ENCODE results near the gene IQGAP1. TPM values are rescaled to one million over a fixed set of nuclear protein-coding genes. Genes with fewer than 3 reads are reported as not detected.
A peak's percentile ranks its signal among the peaks of the same experiment; 100 is the strongest.

Gene IQGAP1
- total and polyA plus RNA-seq, 9 of the 15 experiments (the other 6 are each of a cell fraction or from before 2014, with no cell fraction given) = 37.6 to 143 (median 77.7) TPM

- TF ChIP-seq RCOR1 (IDR thresholded peaks at IDR 0.05; ENCODE audit: borderline replicate concordance in 1 of 2, low read depth in 2 of 2, low read length in 2 of 2) = peak in 1 of 2 experiments; percentile 41; a peak in 1 of 4 replicates
- TF ChIP-seq SPI1 (IDR thresholded peaks at IDR 0.05; ENCODE audit: borderline replicate concordance, low read depth, low read length) = peak; percentile 97
- no peak for TF ChIP-seq IFI16 (CRISPR knock-in tag; IDR thresholded peaks at IDR 0.05)
- TF ChIP-seq MLX (CRISPR knock-in tag; conservative IDR thresholded peaks at IDR 0.05) = no peak
- no peak for TF ChIP-seq NFATC3 (IDR thresholded peaks at IDR 0.05)
- TF ChIP-seq SREBF1 (IDR thresholded peaks at IDR 0.05; ENCODE audit: borderline replicate concordance, low read depth, low read length) = no peak
- TF ChIP-seq NUFIP1 (IDR thresholded peaks at IDR 0.05; ENCODE audit: partially characterized antibody) = no peak
- TF ChIP-seq PCBP1 (IDR thresholded peaks at IDR 0.05; ENCODE audit: low read depth, low read length, poor library complexity, severe bottlenecking) = no peak
- TF ChIP-seq ZSCAN29 (IDR thresholded peaks at IDR 0.05) = no peak
- TF ChIP-seq ZBTB43 (CRISPR knock-in tag; IDR thresholded peaks at IDR 0.05) = no peak
- TF ChIP-seq ARID3B (CRISPR knock-in tag; IDR thresholded peaks at IDR 0.05; ENCODE audit: borderline replicate concordance) = no peak
- no peak for TF ChIP-seq ZNF764 (CRISPR knock-in tag; IDR thresholded peaks at IDR 0.05; ENCODE audit: low read depth)
- no peak for TF ChIP-seq ZNF232 (CRISPR knock-in tag; IDR thresholded peaks at IDR 0.05)
- no peak for TF ChIP-seq XRCC4 (IDR thresholded peaks at IDR 0.05; ENCODE audit: extremely low read depth, insufficient read depth, insufficient read length)
- TF ChIP-seq MEF2D (tag; conservative IDR thresholded peaks at IDR 0.05; ENCODE audit: low read depth) = no peak
- no peak for TF ChIP-seq HDAC1 (IDR thresholded peaks at IDR 0.05)
- no peak for TF ChIP-seq NKRF (IDR thresholded peaks at IDR 0.05; ENCODE audit: borderline replicate concordance)
- no peak for TF ChIP-seq BRCA1 (IDR thresholded peaks at IDR 0.05)
- no peak for TF ChIP-seq BRCA1 (CRISPR knock-in tag; IDR thresholded peaks at IDR 0.05)
- no peak for TF ChIP-seq PML (IDR thresholded peaks at IDR 0.05; ENCODE audit: low read length)
- peak; percentile 9 for TF ChIP-seq TBP (optimal IDR thresholded peaks at IDR 0.05; ENCODE audit: low read depth, low read length)
- TF ChIP-seq STAG1 (CRISPR knock-in tag; IDR thresholded peaks at IDR 0.05; ENCODE audit: borderline replicate concordance) = no peak
- peak; percentile 72; the same call in 1 of the 2 replicates for TF ChIP-seq EP400 (IDR thresholded peaks at IDR 0.05)
- TF ChIP-seq CHD2 (IDR thresholded peaks at IDR 0.05; ENCODE audit: low read depth, low read length) = no peak
These were observed 679 bp downstream of the IQGAP1 start (continued) for GRCh38 chr15:90388462-90389380.
